GM19043 (cell line): ENCODE results near the gene ARID2.
A peak's percentile ranks its signal among the peaks of the same experiment; 100 is the strongest.

ENCODE experiments used
- ATAC-seq: cut with Tn5 transposase; IDR thresholded peaks from one replicate; pipeline ENCODE4 v1.9.1; 2021; ENCODE audit warnings: low read depth; ENCODE audit not compliant: unreplicated experiment

Gene ARID2

GRCh38 chr12:45762185-45763110 lies 32.9 kb downstream of the ARID2 start:
- ATAC-seq, result no peak

- no peak for ATAC-seq
Measured at GRCh38 chr12:45763381-45763780, 33.9 kb downstream of the ARID2 start.

GRCh38 chr12:45768194-45768593 lies 38.7 kb downstream of the ARID2 start:
- no peak for ATAC-seq

- no peak for ATAC-seq
Measured at GRCh38 chr12:45773747-45774146, 44.2 kb downstream of the ARID2 start.

- no peak for ATAC-seq
Measured at GRCh38 chr12:45774508-45775162, 45.1 kb downstream of the ARID2 start.

GRCh38 chr12:45775465-45775864 lies 46.0 kb downstream of the ARID2 start:
- ATAC-seq, result no peak

- ATAC-seq, result no peak
Measured at GRCh38 chr12:45775964-45776363, 46.5 kb downstream of the ARID2 start.

- no peak for ATAC-seq
Measured at GRCh38 chr12:45779936-45780335, 50.4 kb downstream of the ARID2 start.

GRCh38 chr12:45781080-45781479 lies 51.6 kb downstream of the ARID2 start:
- ATAC-seq, result no peak

- ATAC-seq, result no peak
Measured at GRCh38 chr12:45785315-45785714, 55.8 kb downstream of the ARID2 start.

GRCh38 chr12:45789025-45789424 lies 59.5 kb downstream of the ARID2 start:
- peak; percentile 59 for ATAC-seq

GRCh38 chr12:45794422-45794821 lies 64.9 kb downstream of the ARID2 start:
- ATAC-seq, result no peak

- no peak for ATAC-seq
Measured at GRCh38 chr12:45801625-45802024, 72.1 kb downstream of the ARID2 start.

- no peak for ATAC-seq
Measured at GRCh38 chr12:45803111-45803510, 73.6 kb downstream of the ARID2 start.

- no peak for ATAC-seq
Measured at GRCh38 chr12:45816652-45817051, 87.1 kb downstream of the ARID2 start.

- no peak for ATAC-seq
Measured at GRCh38 chr12:45827974-45828373, 98.5 kb downstream of the ARID2 start.

GRCh38 chr12:45828402-45828801 lies 98.9 kb downstream of the ARID2 start:
- ATAC-seq, result no peak

- ATAC-seq, result no peak
Measured at GRCh38 chr12:45831590-45831989, 102.1 kb downstream of the ARID2 start.

- no peak for ATAC-seq
Measured at GRCh38 chr12:45833401-45833800, 103.9 kb downstream of the ARID2 start.

GRCh38 chr12:45834809-45835208 lies 105.3 kb downstream of the ARID2 start:
- ATAC-seq, result no peak

GRCh38 chr12:45839917-45840316 lies 110.4 kb downstream of the ARID2 start:
- no peak for ATAC-seq

GRCh38 chr12:45849289-45849688 lies 119.8 kb downstream of the ARID2 start:
- ATAC-seq, result no peak
